HG03095 (cell line): ENCODE results near the gene FRMD4B.
"Not testable (repeated sequence)": the region's sequence is repeated elsewhere in the genome, so short reads cannot be mapped to it uniquely, and the experiment has no call there.

ENCODE experiments used
- ATAC-seq: cut with Tn5 transposase; IDR thresholded peaks from one replicate; pipeline ENCODE4 v1.9.1; 2021; ENCODE audit warnings: moderate library complexity; ENCODE audit not compliant: unreplicated experiment

FRMD4B gene

GRCh38 chr3:69251078-69251805 lies 134.6 kb downstream of the FRMD4B start:
- no peak for ATAC-seq

DNA sequence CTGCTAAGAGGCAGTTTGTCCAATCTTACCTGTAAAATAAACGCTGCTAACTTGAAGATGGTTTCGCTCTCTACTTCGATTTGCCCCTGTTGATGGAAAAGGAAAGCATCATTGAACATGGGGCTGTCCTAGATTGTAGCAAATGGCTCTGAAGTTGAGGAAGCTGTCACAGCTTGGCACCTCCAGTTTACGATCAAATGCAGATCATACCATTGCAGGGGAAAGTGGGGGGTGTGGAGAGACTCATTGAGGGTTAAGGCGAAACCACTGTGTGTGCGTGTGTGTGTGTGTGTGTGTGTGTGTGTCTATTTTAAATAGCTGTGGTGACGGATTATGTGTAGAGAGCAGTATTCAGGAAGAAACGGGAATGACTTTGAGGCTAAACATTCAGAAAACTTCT lies 135.9 kb downstream of the FRMD4B start:
- ATAC-seq: no peak

GRCh38 chr3:69249001-69249400 lies 136.9 kb downstream of the FRMD4B start:
- no peak for ATAC-seq

DNA sequence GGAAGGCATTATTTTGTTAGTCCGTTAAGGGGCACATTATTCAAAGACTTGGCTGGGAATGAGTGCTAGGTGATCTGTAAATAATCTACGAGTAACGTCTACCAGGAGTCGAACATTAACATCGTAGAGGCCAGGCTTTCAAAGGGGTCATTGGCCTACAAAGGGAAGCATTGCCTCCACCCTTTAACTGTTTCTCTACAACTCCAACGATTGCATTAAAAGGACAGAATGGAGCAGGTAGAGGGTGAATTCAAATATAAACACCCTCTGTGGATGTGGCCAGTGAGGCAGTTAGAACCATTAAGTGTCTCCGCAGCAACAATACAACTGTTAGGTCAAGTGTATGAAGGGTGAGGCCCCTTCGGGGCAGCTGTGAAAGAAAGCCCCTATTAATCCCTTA lies 137.5 kb downstream of the FRMD4B start:
- no peak for ATAC-seq

DNA sequence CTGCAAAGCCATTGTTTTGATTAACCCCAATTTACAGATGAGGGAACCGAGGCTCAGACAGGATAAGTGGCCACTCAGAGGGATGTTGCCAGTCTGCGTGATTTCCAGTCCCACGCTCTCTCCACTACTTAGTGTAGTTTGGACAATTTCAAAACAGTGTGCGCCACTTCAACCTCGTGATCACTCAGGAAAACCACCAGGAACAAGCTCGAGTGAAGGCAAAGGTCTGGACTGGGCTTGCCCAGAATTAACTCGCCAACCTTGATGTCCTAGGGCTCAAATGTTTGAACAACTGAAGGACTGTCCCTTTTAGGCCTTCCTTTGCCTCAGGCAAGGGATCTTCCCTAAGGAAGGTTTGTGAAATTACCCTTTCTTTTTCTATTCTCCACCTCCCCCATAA lies 139.3 kb downstream of the FRMD4B start:
- no peak for ATAC-seq

- no peak for ATAC-seq
These were observed 141.8 kb downstream of the FRMD4B start for GRCh38 chr3:69244039-69244438.

GRCh38 chr3:69241769-69242168 lies 144.1 kb downstream of the FRMD4B start:
- ATAC-seq: no peak

- peak; percentile 76 for ATAC-seq
These were observed 145.0 kb downstream of the FRMD4B start for GRCh38 chr3:69240651-69241568.

DNA sequence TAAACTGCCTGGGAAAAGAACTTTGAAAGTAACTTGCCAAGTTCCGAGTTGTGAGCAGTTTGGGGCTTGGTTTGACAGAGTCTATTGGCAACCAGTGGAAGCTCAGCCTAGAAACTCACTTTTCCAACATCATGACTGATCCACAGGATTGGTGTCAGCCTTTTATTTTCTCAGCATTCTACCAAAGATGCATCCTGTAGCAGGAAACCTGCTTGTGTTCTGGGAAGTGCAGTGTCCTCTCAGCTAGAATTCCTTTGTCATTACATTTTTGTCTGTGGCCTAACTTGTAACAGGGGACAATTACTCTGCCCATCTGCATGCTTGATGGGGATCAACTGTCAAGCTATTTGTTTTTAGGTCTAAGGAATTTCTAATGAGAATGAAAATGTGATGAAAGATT lies 146.8 kb downstream of the FRMD4B start:
- ATAC-seq: no peak

DNA sequence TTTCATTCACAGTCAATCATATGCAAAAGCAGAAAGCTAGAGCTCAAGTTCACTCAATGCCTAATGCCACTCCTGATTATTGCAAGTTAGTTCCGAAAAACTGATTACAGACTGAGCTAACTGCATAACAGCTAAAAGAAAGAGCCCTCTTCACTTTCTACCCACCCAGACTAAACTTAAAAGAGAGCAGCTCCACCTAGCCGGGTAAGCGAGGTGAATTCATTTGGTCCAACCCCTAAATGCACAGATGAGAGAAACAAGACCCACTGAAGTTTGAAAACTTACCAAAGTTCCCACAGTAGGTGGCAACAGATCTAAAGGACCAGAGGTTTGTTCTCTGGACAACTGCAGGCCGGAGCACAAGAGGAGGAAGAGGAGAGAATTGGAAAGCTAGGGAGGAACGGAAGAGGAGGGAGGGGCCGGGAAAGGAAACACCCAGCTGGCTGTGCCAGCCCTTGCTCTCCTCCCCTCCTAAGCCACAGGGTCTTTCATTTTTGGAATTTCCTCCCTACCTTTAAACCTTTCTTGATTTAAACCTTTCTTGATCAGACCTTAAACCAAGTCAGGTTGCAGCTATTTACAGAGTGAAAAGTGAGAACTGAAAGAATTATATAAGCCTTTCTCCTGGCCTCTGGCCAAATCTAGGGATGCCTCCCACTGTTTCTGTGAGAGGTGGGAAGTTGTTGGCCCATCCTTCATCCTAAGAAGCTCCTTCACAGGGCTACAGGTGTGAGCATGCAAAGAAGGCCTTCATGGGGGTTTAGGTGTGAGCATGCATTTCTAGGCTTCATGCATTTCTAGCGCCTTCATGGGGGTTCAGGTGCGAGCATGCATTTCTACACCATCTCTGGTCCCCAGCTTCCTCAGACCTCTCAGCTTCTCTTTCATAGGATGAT lies 148.8 kb downstream of the FRMD4B start:
- ATAC-seq: no peak

- no peak for ATAC-seq
These were observed 150.0 kb downstream of the FRMD4B start for GRCh38 chr3:69235882-69236281.

GRCh38 chr3:69235227-69235626 lies 150.7 kb downstream of the FRMD4B start:
- not testable (repeated sequence) for ATAC-seq

DNA sequence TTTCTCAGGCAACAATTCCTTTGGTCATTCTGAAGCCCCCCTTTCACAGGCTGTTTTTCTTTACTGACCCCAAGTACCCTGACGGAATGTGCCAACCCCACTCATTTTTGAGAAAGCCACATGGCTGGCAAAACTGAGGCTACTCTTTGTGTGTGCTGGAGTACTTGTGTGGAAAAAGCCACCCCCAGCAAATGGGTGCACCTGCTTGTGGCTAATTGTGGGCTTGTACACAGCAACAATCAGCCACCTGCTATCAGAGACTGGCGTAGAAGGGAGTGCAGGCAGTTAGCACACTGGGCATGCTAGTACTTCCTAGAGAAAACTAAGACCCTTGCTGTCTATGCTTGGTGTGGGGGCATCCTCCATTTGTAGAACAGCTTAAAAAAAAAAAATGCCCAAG lies 153.4 kb downstream of the FRMD4B start:
- ATAC-seq: no peak

DNA sequence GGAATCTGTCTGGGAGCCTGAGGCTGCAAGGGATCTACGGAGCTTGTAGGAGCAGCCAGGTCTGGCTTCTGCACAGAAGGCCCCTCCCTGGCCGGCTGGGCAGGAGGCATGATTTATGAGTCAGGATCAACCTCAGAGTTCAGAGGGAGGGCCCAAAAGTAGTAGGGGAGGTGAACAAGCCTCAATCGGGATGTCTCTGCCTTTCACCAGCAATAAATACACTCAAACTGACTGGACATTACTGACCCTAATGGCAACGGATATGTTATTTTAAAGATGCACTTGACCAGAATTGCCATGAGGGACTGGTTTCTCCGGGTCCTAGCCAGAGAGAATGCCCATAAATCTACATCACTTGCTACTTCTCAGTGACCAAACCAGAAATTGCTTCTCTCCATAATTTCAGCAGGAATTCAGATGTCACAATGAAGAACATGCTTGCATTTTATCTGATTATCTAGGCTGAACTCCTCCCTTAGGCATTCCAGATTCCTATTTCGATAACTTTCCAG lies 153.9 kb downstream of the FRMD4B start:
- ATAC-seq: no peak

GRCh38 chr3:69226071-69226470 lies 159.8 kb downstream of the FRMD4B start:
- ATAC-seq: no peak

DNA sequence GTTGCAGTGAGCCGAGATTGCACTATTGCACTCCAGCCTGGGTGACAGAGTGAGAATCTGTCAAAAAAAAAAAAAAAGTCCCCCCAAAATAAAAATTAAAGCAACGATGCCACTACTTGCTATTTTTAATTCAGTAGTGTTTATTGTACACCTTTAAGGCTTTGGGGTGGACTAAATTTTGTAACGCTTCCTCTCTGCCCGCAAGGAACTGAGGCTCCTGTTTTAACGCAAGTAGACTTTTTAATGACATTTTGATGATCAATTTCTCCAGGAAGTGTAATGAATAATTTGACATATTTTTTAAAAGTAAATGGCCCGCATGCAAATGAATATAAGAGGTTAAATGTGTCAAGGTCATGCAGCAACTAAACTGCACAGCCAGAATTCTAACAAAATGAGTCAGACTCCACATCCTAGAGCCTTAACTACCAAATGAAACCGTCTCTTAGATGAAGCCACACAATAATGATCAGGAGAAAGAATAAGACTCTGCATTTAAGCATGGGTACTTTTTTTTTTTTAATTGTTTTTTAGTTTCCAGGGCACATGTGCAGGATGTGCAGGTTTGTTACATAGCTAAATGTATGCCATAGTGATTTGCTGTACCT lies 166.7 kb downstream of the FRMD4B start:
- no peak for ATAC-seq

DNA sequence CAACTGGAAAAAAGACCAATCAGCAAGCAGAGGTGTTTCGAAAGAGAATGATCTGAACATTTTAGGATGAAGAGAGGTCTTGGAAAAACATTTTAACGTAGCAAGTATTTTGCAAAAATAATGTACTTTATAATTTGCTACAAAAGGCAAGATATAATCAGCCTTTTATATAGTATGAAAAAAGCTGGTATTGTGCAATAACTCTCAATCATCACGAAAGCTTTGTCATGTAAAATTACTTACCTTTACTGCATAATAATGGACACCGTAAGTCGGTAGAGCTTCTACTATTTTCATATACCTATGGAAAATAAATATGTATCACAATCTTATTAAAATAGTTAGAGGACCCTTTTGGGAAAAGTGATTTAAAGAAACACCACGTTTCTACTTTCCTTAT lies 167.8 kb downstream of the FRMD4B start:
- ATAC-seq: no peak

DNA sequence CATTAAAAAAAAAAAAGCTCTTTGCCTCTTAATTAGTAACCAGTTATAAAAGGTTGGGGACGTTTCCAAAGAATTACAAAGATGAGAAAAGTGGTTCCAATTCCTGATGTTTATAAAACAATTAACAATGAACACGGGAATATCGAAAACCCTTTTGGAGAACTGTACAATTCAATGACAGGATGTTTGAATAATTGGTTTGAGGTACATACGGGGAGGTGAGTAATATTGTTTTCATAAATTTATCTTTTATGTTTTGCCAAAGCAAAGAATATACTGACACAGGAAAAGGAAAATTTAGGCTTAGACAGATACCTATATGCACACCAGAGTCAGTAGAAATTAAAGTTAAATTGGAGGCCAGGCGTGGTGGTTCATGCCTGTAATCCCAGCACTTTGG lies 168.9 kb downstream of the FRMD4B start:
- no peak for ATAC-seq

GRCh38 chr3:69214241-69214640 lies 171.6 kb downstream of the FRMD4B start:
- ATAC-seq: no peak

- peak; percentile 80 for ATAC-seq
These were observed 173.3 kb downstream of the FRMD4B start for GRCh38 chr3:69212411-69213160.
